Kidney (tissue), 14 donors: ENCODE measurements around the gene C1QL2. TPM values are rescaled to one million over a fixed set of nuclear protein-coding genes. Genes with fewer than 3 reads are reported as not detected.

ENCODE experiments used
- DNase-seq, 5 donors: peaks; one replicate each; pipeline ENCODE4 v3.0.0-alpha.2; 2013 to 2020
- FAIRE-seq: peaks from 2 replicates; lab custom pipeline; 2012; peaks lifted over from hg19 to GRCh38; lab: Jason Lieb, UNC
- H3K27ac ChIP-seq, 2 donors: one replicate each; pipeline ENCODE4 v1.7.0; 2013; ENCODE audit warnings: low read depth in 2 of 2, low read length in 2 of 2, inconsistent platforms in 1 of 2
- H3K27me3 ChIP-seq: one replicate; pipeline ENCODE4 v1.7.1; 2013; ENCODE audit warnings: low read length, inconsistent platforms; ENCODE audit not compliant: control insufficient read depth, insufficient read depth
- H3K36me3 ChIP-seq, 3 donors: one replicate each; pipeline versions ENCODE4 v1.7.0 to v1.7.1; 2013; ENCODE audit warnings: low read length in 3 of 3, control low read depth in 1 of 3, inconsistent platforms in 1 of 3; ENCODE audit not compliant: insufficient read depth in 3 of 3, control insufficient read depth in 2 of 3
- H3K4me1 ChIP-seq, 3 donors: one replicate each; pipeline versions ENCODE4 v1.7.0 to v1.7.1; 2013; ENCODE audit warnings: low read length in 3 of 3, inconsistent platforms in 1 of 3, low read depth in 1 of 3; ENCODE audit not compliant: control insufficient read depth in 2 of 3, insufficient read depth in 2 of 3
- H3K4me3 ChIP-seq, 3 donors: one replicate each; pipeline versions ENCODE4 v1.7.0 to v1.8.1; 2013; ENCODE audit warnings: low read length in 3 of 3, control low read depth in 1 of 3, inconsistent platforms in 1 of 3
- H3K9ac ChIP-seq, 3 donors: one replicate each; pipeline versions ENCODE4 v1.7.0 to v1.7.1; 2013; ENCODE audit warnings: low read length in 3 of 3, control low read depth in 1 of 3, inconsistent platforms in 1 of 3
- H3K9me3 ChIP-seq, 3 donors: one replicate each; pipeline versions ENCODE4 v1.7.0 to v1.7.1; 2013; ENCODE audit warnings: low read length in 3 of 3, control low read depth in 1 of 3, inconsistent platforms in 1 of 3; ENCODE audit not compliant: control insufficient read depth in 2 of 3, insufficient read depth in 1 of 3
- intact Hi-C: fragments of 100-400 bp; cut with DNase I; formaldehyde crosslinking; loops from one replicate; pipeline ENCODE4 v1.11.1; 2022
- polyA plus RNA-seq: library from polyadenylated mRNA; stranded (reverse); fragments of 350-450 nt; fragmentation: Illumina TruSeq; extraction: RNeasy Lipid Tissue Mini Kit (QIAGEN cat#74804); gene quantifications from one replicate; pipeline ENCODE4 v1.2.3, GENCODE V29; 2014; ENCODE audit warnings: low read depth, low replicate concordance; ENCODE audit not compliant: insufficient read depth
- total RNA-seq: library from RNA; stranded (reverse); fragmentation: NEBNext Ultra II Directional; extraction: Animal tissue kit (Norgen Biotek cat#: 25700); gene quantifications from one replicate; pipeline ENCODE4 v1.2.1, GENCODE V29; 2021
- TF ChIP-seq, protein P1 (sequence below): IDR thresholded peaks from 3 replicates; pipeline ENCODE4 v1.5.1; 2012; ENCODE audit warnings: mild to moderate bottlenecking, moderate library complexity, borderline replicate concordance; ENCODE audit not compliant: insufficient read depth; ENCODE audit errors: extremely low read depth
- donor health status: control.
- donor health status: control.
- donor health status: control.
- donor health status: control.
- donor health status: control.
- donor health status: DM: yes; HTN: yes; CAD: no.
- donor health status: Normal renal cell carcinoma (clear cell type).

C1QL2 gene
- total and polyA plus RNA-seq, 2 donors from 2014 or later, result not detected

DNA sequence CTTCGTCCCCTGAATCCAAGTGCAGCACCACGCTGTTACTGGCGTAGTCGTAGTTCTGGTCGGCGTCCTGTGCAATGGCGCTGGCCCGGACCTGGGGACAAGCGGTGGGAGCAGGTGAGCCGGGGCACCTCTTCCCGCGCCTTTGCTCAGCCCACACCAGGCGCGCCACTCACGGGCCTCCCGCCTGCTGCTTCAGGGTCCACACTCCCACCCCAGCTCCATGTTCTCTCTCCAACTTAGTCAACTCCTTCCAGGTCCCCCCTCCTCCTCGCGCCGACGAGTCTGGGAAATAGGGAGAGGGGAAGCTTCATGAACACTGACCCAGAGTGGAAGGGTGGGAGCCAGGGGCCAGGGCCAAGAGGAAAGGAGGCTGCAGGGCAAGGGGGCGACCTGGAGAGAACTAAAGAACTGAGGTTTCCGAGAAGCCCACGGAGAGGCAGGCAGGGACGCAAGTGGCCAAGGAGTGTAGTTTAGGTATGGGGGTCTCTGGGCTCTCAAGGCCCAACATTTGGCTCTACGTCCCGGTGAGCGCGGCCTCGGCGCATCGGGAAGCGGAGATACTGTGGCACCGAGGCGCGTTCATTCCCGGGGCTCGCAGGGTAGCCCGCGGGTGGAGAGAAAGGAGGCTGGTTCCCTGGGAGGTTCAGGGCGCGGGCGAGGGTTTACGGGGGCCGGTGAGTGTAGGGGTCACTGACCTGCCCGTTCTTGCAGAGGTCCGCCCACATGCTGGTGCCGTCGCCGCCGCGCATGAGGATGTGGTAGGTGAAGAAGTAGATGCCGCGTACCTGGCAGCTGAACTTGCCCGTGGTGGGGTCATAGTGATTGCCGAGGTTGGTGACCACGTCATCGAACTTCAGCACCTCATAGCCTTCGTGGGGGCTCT is 1.4 kb downstream of the C1QL2 start:
- H3K27me3 ChIP-seq, result peaks cover 31% of the 10 kb centered on the region
- no peaks in the 10 kb centered on the region for H3K4me1 ChIP-seq
- H3K27ac ChIP-seq, result no peak overlapping the region
- TF ChIP-seq, protein P1, sequence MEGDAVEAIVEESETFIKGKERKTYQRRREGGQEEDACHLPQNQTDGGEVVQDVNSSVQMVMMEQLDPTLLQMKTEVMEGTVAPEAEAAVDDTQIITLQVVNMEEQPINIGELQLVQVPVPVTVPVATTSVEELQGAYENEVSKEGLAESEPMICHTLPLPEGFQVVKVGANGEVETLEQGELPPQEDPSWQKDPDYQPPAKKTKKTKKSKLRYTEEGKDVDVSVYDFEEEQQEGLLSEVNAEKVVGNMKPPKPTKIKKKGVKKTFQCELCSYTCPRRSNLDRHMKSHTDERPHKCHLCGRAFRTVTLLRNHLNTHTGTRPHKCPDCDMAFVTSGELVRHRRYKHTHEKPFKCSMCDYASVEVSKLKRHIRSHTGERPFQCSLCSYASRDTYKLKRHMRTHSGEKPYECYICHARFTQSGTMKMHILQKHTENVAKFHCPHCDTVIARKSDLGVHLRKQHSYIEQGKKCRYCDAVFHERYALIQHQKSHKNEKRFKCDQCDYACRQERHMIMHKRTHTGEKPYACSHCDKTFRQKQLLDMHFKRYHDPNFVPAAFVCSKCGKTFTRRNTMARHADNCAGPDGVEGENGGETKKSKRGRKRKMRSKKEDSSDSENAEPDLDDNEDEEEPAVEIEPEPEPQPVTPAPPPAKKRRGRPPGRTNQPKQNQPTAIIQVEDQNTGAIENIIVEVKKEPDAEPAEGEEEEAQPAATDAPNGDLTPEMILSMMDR, result no peak
- H3K4me3 ChIP-seq, result no peak overlapping the region
- H3K9me3 ChIP-seq, result no peaks in the 10 kb centered on the region
- no peak overlapping the region for H3K9ac ChIP-seq
- intact Hi-C loops, result no loop called here
- no peak for FAIRE-seq
- no peaks in the 10 kb centered on the region for H3K36me3 ChIP-seq
- no peak for DNase-seq

GRCh38 chr2:119156105-119156890 is 2.3 kb downstream of the C1QL2 start:
- H3K27ac ChIP-seq, result no peak overlapping the region
- DNase-seq (no peak), FAIRE-seq (no peak)
- TF ChIP-seq, protein P1, result no peak
- H3K36me3 ChIP-seq, result no peaks in the 10 kb centered on the region
- H3K9me3 ChIP-seq, result no peaks in the 10 kb centered on the region
- no peaks in the 10 kb centered on the region for H3K4me1 ChIP-seq
- intact Hi-C loops, result no loop called here
- H3K9ac ChIP-seq, result no peak overlapping the region
- H3K4me3 ChIP-seq, result no peak overlapping the region
- H3K27me3 ChIP-seq, result peaks cover 31% of the 10 kb centered on the region

DNA sequence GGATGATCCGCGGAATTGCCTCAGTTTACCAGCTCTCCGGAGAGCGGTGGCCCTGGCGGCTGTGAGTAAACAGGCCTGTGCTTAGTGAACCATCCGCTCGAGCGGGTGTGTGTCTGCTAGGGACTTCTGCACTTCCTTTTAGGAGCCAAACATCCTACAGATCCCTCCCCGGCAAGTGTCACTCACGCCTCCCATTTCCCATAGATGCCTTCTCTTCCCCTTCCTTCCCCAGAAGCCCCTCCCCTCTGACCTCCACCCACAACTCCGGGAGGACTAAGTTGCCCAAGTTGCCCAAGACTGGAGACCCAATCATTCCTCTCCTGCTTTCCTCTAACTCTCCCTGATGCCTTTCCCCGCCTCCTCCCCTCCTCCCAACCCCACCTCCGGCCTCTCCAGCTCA is 2.9 kb downstream of the C1QL2 start:
- Histone ChIP-seq H3K4me1 (no peaks in the 10 kb centered on the region), H3K9me3 (no peaks in the 10 kb centered on the region), H3K27me3 (peaks cover 31% of the 10 kb centered on the region), H3K27ac (no peak overlapping the region), H3K9ac (no peak overlapping the region), H3K36me3 (no peaks in the 10 kb centered on the region), H3K4me3 (no peak overlapping the region)
- DNase-seq (no peak), FAIRE-seq (no peak)
- TF ChIP-seq, protein P1, result no peak
- intact Hi-C loops, result no loop called here
